ENCODE data around the gene CCM2L. TPM values are rescaled to one million over a fixed set of nuclear protein-coding genes. Genes with fewer than 3 reads are reported as not detected.

CCM2L gene
- total RNA-seq, 2 donors from 2014 or later = 4.6 to 5.7 TPM

GRCh38 chr20:32007787-32008616 lies 2.2 kb upstream of the CCM2L start:
- whole genome bisulfite sequencing = 45% methylated on average over 10 of the region's 10 CpGs
- intact Hi-C loops (cut with DNase I) = no loop called here
- Histone ChIP-seq H3K9me3 (no peaks in the 10 kb centered on the region), H3K4me1 (replicated peaks) (no peaks in the 10 kb centered on the region), H3K27me3 (replicated peaks; ENCODE audit: insufficient read depth) (no peaks in the 10 kb centered on the region), H3K27ac (no peak overlapping the region), H3K4me3 (no peak overlapping the region), H3K36me3 (no peaks in the 10 kb centered on the region)
- DNase-seq (ENCODE audit: low spot score) = no peak
- TF ChIP-seq, protein P1, sequence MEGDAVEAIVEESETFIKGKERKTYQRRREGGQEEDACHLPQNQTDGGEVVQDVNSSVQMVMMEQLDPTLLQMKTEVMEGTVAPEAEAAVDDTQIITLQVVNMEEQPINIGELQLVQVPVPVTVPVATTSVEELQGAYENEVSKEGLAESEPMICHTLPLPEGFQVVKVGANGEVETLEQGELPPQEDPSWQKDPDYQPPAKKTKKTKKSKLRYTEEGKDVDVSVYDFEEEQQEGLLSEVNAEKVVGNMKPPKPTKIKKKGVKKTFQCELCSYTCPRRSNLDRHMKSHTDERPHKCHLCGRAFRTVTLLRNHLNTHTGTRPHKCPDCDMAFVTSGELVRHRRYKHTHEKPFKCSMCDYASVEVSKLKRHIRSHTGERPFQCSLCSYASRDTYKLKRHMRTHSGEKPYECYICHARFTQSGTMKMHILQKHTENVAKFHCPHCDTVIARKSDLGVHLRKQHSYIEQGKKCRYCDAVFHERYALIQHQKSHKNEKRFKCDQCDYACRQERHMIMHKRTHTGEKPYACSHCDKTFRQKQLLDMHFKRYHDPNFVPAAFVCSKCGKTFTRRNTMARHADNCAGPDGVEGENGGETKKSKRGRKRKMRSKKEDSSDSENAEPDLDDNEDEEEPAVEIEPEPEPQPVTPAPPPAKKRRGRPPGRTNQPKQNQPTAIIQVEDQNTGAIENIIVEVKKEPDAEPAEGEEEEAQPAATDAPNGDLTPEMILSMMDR (IDR thresholded peaks at IDR 0.05) = no peak
- TF ChIP-seq POLR2AphosphoS5 (IDR thresholded peaks at IDR 0.05) = no peak
- no peak for TF ChIP-seq POLR2A (IDR thresholded peaks at IDR 0.05)

DNA sequence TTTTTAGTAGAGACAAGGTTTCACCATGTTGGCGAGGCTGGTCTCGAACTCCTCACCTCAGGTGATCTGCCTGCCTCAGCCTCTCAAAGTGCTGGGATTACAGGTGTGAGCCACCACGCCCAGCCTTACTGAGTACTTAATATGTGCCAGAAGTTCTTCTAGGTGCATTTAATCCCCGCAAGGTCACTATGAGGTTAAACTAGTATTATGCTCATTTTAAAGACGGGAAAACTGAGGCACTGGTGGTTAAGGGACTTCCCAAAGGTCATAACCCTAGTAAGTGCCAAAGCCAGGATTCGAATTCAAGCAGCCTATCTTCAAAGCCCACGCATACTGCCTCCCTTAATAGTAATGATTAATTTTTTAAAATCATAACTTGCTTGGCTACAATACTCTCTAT lies 674 bp upstream of the CCM2L start:
- Histone ChIP-seq H3K4me3 (no peak overlapping the region), H3K9me3 (no peaks in the 10 kb centered on the region), H3K4me1 (replicated peaks) (no peaks in the 10 kb centered on the region), H3K27me3 (replicated peaks; ENCODE audit: insufficient read depth) (no peaks in the 10 kb centered on the region), H3K36me3 (no peaks in the 10 kb centered on the region), H3K27ac (no peak overlapping the region)
- TF ChIP-seq POLR2AphosphoS5 (IDR thresholded peaks at IDR 0.05) (no peak), POLR2A (IDR thresholded peaks at IDR 0.05) (no peak)
- TF ChIP-seq, protein P1 (IDR thresholded peaks at IDR 0.05) = no peak
- no peak for DNase-seq (ENCODE audit: low spot score)
- intact Hi-C loops (cut with DNase I) = no loop called here
- WGBS = 91% methylated on average over 7 of the region's 7 CpGs

DNA sequence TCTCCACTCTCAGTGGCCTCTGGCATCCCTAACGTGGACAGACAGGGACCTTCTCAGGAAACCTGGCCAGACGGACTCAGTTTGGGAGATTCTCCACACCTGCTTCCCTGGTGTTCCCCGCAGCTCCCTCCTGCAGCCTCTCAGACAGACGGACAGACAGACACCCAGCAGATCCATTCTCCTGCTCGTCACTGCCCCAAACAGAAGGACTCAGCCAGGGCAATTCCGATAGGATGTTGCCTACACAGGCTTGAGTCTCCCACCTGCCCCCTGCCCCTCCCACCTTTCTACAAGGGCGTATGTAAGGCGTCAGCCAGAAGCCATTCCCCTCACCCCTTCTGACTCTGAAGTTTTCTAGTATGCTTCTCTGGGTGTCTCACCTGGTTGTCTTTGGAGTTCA lies 428 bp downstream of the CCM2L start:
- Histone ChIP-seq H3K27ac (no peak overlapping the region), H3K27me3 (replicated peaks; ENCODE audit: insufficient read depth) (no peaks in the 10 kb centered on the region), H3K4me3 (no peak overlapping the region), H3K9me3 (no peaks in the 10 kb centered on the region), H3K36me3 (no peaks in the 10 kb centered on the region), H3K4me1 (replicated peaks) (no peaks in the 10 kb centered on the region)
- DNase-seq (ENCODE audit: low spot score) = no peak
- TF ChIP-seq POLR2AphosphoS5 (IDR thresholded peaks at IDR 0.05) = no peak
- TF ChIP-seq, protein P1 (IDR thresholded peaks at IDR 0.05) = no peak
- TF ChIP-seq POLR2A (IDR thresholded peaks at IDR 0.05) = no peak
- intact Hi-C loops (cut with DNase I) = no loop called here
- 21% methylated on average over 8 of the region's 8 CpGs for WGBS

DNA sequence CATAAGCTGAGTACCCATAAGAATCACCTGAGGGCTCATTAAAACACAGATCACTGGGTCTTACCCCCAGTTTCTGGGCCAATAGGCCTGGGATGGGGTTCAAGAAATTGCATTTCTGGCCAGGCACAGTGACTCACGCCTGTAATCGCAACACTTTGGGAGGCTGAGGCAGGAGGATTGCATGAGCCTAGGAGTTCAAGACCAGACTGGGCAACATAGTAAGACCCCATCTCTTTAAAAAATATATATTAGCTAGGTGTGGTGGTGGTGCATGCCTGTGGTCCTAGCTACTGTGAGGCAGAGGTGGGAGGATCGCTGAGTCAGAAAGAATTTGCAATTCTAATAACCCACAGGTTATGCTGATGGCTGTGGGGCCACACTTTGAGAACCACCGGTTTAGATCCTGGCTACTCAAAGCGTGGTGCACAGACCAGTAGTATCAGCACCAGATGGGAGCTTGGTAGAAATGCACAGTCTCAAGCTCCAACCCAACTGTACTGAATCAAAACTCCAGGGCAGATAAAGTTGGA lies 2.0 kb downstream of the CCM2L start:
- WGBS = 74% methylated on average over 5 of the region's 5 CpGs
- intact Hi-C loops (cut with DNase I) = no loop called here
- no peak for DNase-seq (ENCODE audit: low spot score)
- no peaks in the 10 kb centered on the region for H3K27me3 ChIP-seq (replicated peaks; ENCODE audit: insufficient read depth)
- H3K36me3 ChIP-seq = no peaks in the 10 kb centered on the region
- TF ChIP-seq POLR2A (IDR thresholded peaks at IDR 0.05) = no peak
- TF ChIP-seq, protein P1 (IDR thresholded peaks at IDR 0.05) = no peak
- no peak for TF ChIP-seq POLR2AphosphoS5 (IDR thresholded peaks at IDR 0.05)
- H3K4me3 ChIP-seq = no peak overlapping the region
- H3K4me1 ChIP-seq (replicated peaks) = no peaks in the 10 kb centered on the region
- H3K27ac ChIP-seq = no peak overlapping the region
- no peaks in the 10 kb centered on the region for H3K9me3 ChIP-seq

GRCh38 chr20:32013326-32013725 lies 3.1 kb downstream of the CCM2L start:
- Histone ChIP-seq H3K36me3 (no peaks in the 10 kb centered on the region), H3K4me1 (replicated peaks) (no peaks in the 10 kb centered on the region), H3K9me3 (no peaks in the 10 kb centered on the region), H3K27me3 (replicated peaks; ENCODE audit: insufficient read depth) (no peaks in the 10 kb centered on the region), H3K4me3 (no peak overlapping the region), H3K27ac (no peak overlapping the region)
- intact Hi-C loops (cut with DNase I) = no loop called here
- no peak for TF ChIP-seq POLR2A (IDR thresholded peaks at IDR 0.05)
- TF ChIP-seq, protein P1 (IDR thresholded peaks at IDR 0.05) = no peak
- TF ChIP-seq POLR2AphosphoS5 (IDR thresholded peaks at IDR 0.05) = no peak
- DNase-seq (ENCODE audit: low spot score) = no peak
- 68% methylated on average over 7 of the region's 7 CpGs for WGBS

Measured in prostate gland (tissue), 2 donors.